Neuronal stem cell (in vitro differentiated cells): ENCODE data around the gene UROS.

Experiments used
- DNase-seq: peaks from one replicate; pipeline ENCODE4 v3.0.0-alpha.2; 2013; ENCODE audit warnings: low spot score
- H2AFZ ChIP-seq: one replicate; pipeline ENCODE4 v1.6.1; 2013; ENCODE audit warnings: mild to moderate bottlenecking, low read length, inconsistent platforms
- H2AK5ac ChIP-seq: 2 replicates; pipeline ENCODE4 v1.6.1; 2013; ENCODE audit warnings: low read depth, mild to moderate bottlenecking, inconsistent platforms, low read length, moderate library complexity, mixed read lengths
- H2BK120ac ChIP-seq: 2 replicates; pipeline ENCODE4 v1.6.1; 2013; ENCODE audit warnings: low read depth, mild to moderate bottlenecking, inconsistent platforms, low read length, moderate library complexity, mixed read lengths
- H2BK12ac ChIP-seq: one replicate; pipeline ENCODE4 v1.6.1; 2013; ENCODE audit warnings: low read length, inconsistent platforms
- H2BK15ac ChIP-seq: 2 replicates; pipeline ENCODE4 v1.6.1; 2013; ENCODE audit warnings: mild to moderate bottlenecking, low read length, inconsistent platforms, mixed read lengths
- H2BK5ac ChIP-seq: one replicate; pipeline ENCODE4 v1.6.1; 2013; ENCODE audit warnings: inconsistent platforms, mild to moderate bottlenecking, low read length, moderate library complexity
- H3K14ac ChIP-seq: one replicate; pipeline ENCODE4 v1.6.1; 2013; ENCODE audit warnings: low read length, inconsistent platforms
- H3K18ac ChIP-seq: 2 replicates; pipeline ENCODE4 v1.6.1; 2013; ENCODE audit warnings: low read length, inconsistent platforms
- H3K23ac ChIP-seq: 2 replicates; pipeline ENCODE4 v1.6.1; 2013; ENCODE audit warnings: low read depth, mild to moderate bottlenecking, mixed read lengths, low read length, inconsistent platforms; ENCODE audit not compliant: poor library complexity
- H3K27ac ChIP-seq: replicated peaks from 3 replicates; pipeline ENCODE4 v1.5.1; 2013; ENCODE audit warnings: low read length, inconsistent platforms
- H3K27me3 ChIP-seq, 3 experiments: 2 replicates each; pipeline ENCODE4 v1.6.1; 2013; ENCODE audit warnings: low read length in 3 of 3, mild to moderate bottlenecking in 2 of 3, inconsistent platforms in 1 of 3, low read depth in 1 of 3, mixed read lengths in 1 of 3, moderate library complexity in 1 of 3; ENCODE audit not compliant: control insufficient read depth in 3 of 3, insufficient read depth in 3 of 3
- H3K36me3 ChIP-seq, 2 donors: replicated peaks in 1 of 2; 2 replicates each; pipeline ENCODE4 v1.6.1; 2013; ENCODE audit warnings: low read length in 2 of 2; ENCODE audit not compliant: control insufficient read depth in 2 of 2, insufficient read depth in 2 of 2
- H3K4ac ChIP-seq: 2 replicates; pipeline ENCODE4 v1.6.1; 2013; ENCODE audit warnings: inconsistent platforms, mild to moderate bottlenecking, low read length, moderate library complexity
- H3K4me1 ChIP-seq, 2 donors: 1 replicate in 1 of 2; 2 replicates in 1 of 2; pipeline ENCODE4 v1.6.1; 2013; ENCODE audit warnings: low read length in 2 of 2, low read depth in 1 of 2; ENCODE audit not compliant: control insufficient read depth in 2 of 2, insufficient read depth in 1 of 2
- H3K4me2 ChIP-seq: one replicate; pipeline ENCODE4 v1.6.1; 2013; ENCODE audit warnings: mild to moderate bottlenecking, low read length, inconsistent platforms; ENCODE audit not compliant: insufficient read depth, poor library complexity, severe bottlenecking
- H3K4me3 ChIP-seq, 2 donors: 2 replicates each; pipeline ENCODE4 v1.5.1; 2013; ENCODE audit warnings: low read length in 2 of 2, mild to moderate bottlenecking in 2 of 2, inconsistent platforms in 1 of 2, moderate library complexity in 1 of 2
- H3K79me1 ChIP-seq: one replicate; pipeline ENCODE4 v1.6.1; 2013; ENCODE audit warnings: low read depth, mild to moderate bottlenecking, inconsistent platforms, low read length, moderate library complexity
- H3K9ac ChIP-seq: one replicate; pipeline ENCODE4 v1.6.1; 2013; ENCODE audit warnings: mild to moderate bottlenecking, low read depth, low read length, inconsistent platforms; ENCODE audit not compliant: poor library complexity
- H3K9me3 ChIP-seq, 2 donors: replicated peaks in 1 of 2; 2 replicates each; pipeline versions ENCODE3 to v1.6.1; 2013; ENCODE audit warnings: low read length in 2 of 2, mild to moderate bottlenecking in 2 of 2, inconsistent platforms in 1 of 2, low read depth in 1 of 2, mixed read lengths in 1 of 2, moderate library complexity in 1 of 2; ENCODE audit not compliant: control insufficient read depth in 2 of 2, insufficient read depth in 1 of 2
- H4K8ac ChIP-seq: one replicate; pipeline ENCODE4 v1.6.1; 2013; ENCODE audit warnings: low read depth, mild to moderate bottlenecking, inconsistent platforms, low read length, moderate library complexity
- H4K91ac ChIP-seq: one replicate; pipeline ENCODE4 v1.6.1; 2013; ENCODE audit warnings: low read length, low read depth, mild to moderate bottlenecking, inconsistent platforms; ENCODE audit not compliant: poor library complexity
- WGBS, 2 donors: extraction: QIAGEN DNeasy Blood & Tissue Kit; methylation state at CpG; one replicate each; pipeline ENCODE4 v1.1.7; 2013; ENCODE audit warnings: missing lambda C conversion rate in 2 of 2, mixed read lengths in 1 of 2; ENCODE audit not compliant: insufficient read length in 2 of 2, insufficient replicate concordance in 1 of 2; ENCODE audit errors: extremely low coverage in 2 of 2; 5-methylcytosine and 5-hydroxymethylcytosine counted together

Gene UROS

DNA sequence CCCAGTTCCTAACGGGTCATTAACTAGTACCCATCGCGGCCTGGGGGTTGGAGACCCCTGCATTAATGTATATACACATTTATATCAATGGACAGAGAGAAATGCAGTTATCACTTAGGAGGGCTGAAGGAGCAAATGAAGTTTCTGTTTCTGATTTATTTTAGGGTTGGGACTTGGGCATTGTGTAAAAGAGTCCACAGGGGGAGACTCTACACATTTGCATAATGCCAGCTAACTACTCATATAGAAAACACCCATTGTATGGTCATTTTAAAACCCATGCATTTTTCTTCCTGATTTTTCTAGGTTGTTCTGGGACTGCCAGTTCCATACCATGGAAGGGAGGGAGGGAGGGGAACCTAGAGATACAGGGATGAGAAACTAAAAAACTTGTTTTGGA is 23.8 kb upstream of the UROS start:
- Histone ChIP-seq H2BK120ac (no peak overlapping the region), H3K27ac (no peak overlapping the region), H3K79me1 (no peaks in the 10 kb centered on the region), H2BK15ac (no peak overlapping the region), H3K36me3 (peaks cover 30 to 96% of the 10 kb centered on the region in 2 donors), H3K9me3 (no peaks in the 10 kb centered on the region), H4K91ac (no peak overlapping the region), H2BK12ac (no peak overlapping the region), H2AFZ (no peak overlapping the region), H3K4me2 (no peak overlapping the region), H3K4me1 (no peaks in the 10 kb centered on the region), H3K23ac (no peak overlapping the region), H4K8ac (no peak overlapping the region), H3K14ac (no peak overlapping the region), H3K27me3 (no peaks in the 10 kb centered on the region), H2AK5ac (no peak overlapping the region), H2BK5ac (no peak overlapping the region), H3K4me3 (no peak overlapping the region), H3K18ac (no peak overlapping the region), H3K9ac (no peak overlapping the region), H3K4ac (no peak overlapping the region)
- no CpG with 5 or more reads among the region's 3 CpGs for WGBS, 2 donors
- no peak for DNase-seq

GRCh38 chr10:125845617-125846016 is 22.6 kb upstream of the UROS start:
- DNase-seq, result no peak
- Histone ChIP-seq H2BK120ac (no peak overlapping the region), H3K14ac (no peak overlapping the region), H4K8ac (no peak overlapping the region), H2AFZ (no peak overlapping the region), H3K18ac (no peak overlapping the region), H3K27me3 (no peaks in the 10 kb centered on the region), H2BK12ac (no peak overlapping the region), H3K4me3 (no peak overlapping the region), H3K23ac (no peak overlapping the region), H3K27ac (no peak overlapping the region), H3K79me1 (no peaks in the 10 kb centered on the region), H3K4me1 (no peaks in the 10 kb centered on the region), H2AK5ac (no peak overlapping the region), H2BK5ac (no peak overlapping the region), H4K91ac (no peak overlapping the region), H3K9ac (no peak overlapping the region), H3K4ac (no peak overlapping the region), H3K4me2 (no peak overlapping the region), H3K36me3 (peaks cover 28 to 96% of the 10 kb centered on the region in 2 donors), H2BK15ac (no peak overlapping the region), H3K9me3 (no peaks in the 10 kb centered on the region)
- no CpG with 5 or more reads among the region's 11 CpGs for WGBS, 2 donors

DNA sequence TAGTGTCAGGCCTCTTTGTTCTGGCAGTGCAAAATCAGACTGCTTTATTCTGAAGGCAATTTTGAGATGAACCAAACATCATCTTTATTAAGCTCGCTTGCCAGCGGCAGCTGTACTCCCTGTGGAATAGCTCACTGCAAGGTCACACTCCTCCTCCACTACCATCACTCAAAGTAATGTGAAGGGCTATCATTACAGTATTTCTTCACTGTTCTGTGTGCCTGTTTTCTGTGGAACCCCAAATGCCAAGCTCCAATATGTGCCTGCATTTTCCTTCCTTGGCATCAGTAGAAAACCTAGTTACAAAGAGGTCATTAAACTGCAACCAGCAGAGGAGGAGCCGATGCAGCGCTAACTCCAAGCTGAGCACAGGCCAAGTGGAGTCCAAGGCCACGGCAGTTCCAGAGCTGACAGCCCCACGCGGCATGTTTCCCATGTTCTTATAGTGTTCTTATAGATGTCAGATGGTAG is 21.7 kb upstream of the UROS start:
- no peaks in the 10 kb centered on the region for H3K4me1 ChIP-seq
- DNase-seq, result no peak
- no peak overlapping the region for H2BK15ac ChIP-seq
- H3K4ac ChIP-seq, result no peak overlapping the region
- peaks cover 36 to 96% of the 10 kb centered on the region in 2 donors for H3K36me3 ChIP-seq
- WGBS, 2 donors, result no CpG with 5 or more reads among the region's 7 CpGs
- no peak overlapping the region for H4K91ac ChIP-seq
- no peaks in the 10 kb centered on the region for H3K79me1 ChIP-seq
- no peak overlapping the region for H4K8ac ChIP-seq
- no peak overlapping the region for H3K9ac ChIP-seq
- no peak overlapping the region for H2BK120ac ChIP-seq
- no peak overlapping the region for H3K27ac ChIP-seq
- no peak overlapping the region for H2BK12ac ChIP-seq
- H2AFZ ChIP-seq, result no peak overlapping the region
- H3K18ac ChIP-seq, result no peak overlapping the region
- H3K14ac ChIP-seq, result no peak overlapping the region
- H2AK5ac ChIP-seq, result no peak overlapping the region
- no peak overlapping the region for H3K4me3 ChIP-seq
- no peak overlapping the region for H3K4me2 ChIP-seq
- no peak overlapping the region for H3K23ac ChIP-seq
- H3K9me3 ChIP-seq, result no peaks in the 10 kb centered on the region
- no peak overlapping the region for H2BK5ac ChIP-seq
- no peaks in the 10 kb centered on the region for H3K27me3 ChIP-seq

DNA sequence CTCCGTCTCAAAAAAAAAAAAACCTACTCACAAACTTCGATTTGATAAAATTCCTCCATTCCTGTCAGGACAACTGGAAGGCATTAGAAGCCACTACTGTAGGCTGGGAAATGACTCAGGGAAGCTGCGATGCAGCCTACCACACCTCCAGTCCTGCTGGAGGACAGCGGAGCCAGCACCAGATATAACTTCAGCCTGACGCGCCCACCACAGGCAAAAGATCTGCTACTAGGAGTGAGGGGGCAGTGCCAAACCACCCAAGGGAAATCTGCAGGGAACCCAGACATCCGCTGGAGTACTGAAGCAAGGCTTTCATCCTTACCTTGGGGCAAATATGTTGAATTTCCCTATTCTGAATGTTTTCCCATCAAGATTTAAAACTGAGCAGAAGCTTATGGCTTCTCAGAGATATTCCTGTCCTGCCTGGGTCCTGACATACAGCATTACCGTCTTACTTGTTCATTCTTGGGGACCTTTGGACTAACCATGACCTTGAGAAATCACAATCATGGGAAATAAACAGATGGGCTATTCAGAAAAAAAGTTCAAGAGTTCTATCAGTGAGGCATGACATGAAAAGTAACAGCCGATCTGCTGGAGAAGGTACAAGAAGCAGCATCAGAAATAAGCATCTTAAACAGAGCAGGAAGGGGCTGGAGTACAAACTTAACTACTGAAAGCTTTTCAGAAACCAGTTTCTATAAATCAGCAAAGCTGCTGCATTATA is 20.7 kb upstream of the UROS start:
- Histone ChIP-seq H3K9ac (no peak overlapping the region), H3K4me3 (no peak overlapping the region), H4K8ac (no peak overlapping the region), H2BK12ac (no peak overlapping the region), H4K91ac (no peak overlapping the region), H3K18ac (no peak overlapping the region), H3K27me3 (peaks cover 0 to 1% (median 0%) of the 10 kb centered on the region in 3 experiments), H3K23ac (no peak overlapping the region), H2BK120ac (no peak overlapping the region), H2BK5ac (no peak overlapping the region), H3K36me3 (peaks cover 40 to 96% of the 10 kb centered on the region in 2 donors), H3K27ac (no peak overlapping the region), H3K79me1 (no peaks in the 10 kb centered on the region), H3K4ac (no peak overlapping the region), H3K9me3 (no peaks in the 10 kb centered on the region), H2AFZ (no peak overlapping the region), H3K4me2 (no peak overlapping the region), H3K14ac (no peak overlapping the region), H2BK15ac (no peak overlapping the region), H3K4me1 (no peaks in the 10 kb centered on the region), H2AK5ac (no peak overlapping the region)
- DNase-seq, result no peak
- no CpG with 5 or more reads among the region's 9 CpGs for WGBS, 2 donors
